VCaP (cell line): ENCODE results near the gene CCDC66.

Source experiments
- H3K27ac ChIP-seq: fragments of 450-650 bp; 2 replicates; pipeline ENCODE4 v1.5.1; 2017
- TF ChIP-seq, protein P1 (sequence below): fragments of 450-650 bp; conservative IDR thresholded peaks from 2 replicates; pipeline ENCODE4 v1.5.1; 2017; ENCODE audit warnings: mild to moderate bottlenecking, moderate library complexity

CCDC66 gene

DNA sequence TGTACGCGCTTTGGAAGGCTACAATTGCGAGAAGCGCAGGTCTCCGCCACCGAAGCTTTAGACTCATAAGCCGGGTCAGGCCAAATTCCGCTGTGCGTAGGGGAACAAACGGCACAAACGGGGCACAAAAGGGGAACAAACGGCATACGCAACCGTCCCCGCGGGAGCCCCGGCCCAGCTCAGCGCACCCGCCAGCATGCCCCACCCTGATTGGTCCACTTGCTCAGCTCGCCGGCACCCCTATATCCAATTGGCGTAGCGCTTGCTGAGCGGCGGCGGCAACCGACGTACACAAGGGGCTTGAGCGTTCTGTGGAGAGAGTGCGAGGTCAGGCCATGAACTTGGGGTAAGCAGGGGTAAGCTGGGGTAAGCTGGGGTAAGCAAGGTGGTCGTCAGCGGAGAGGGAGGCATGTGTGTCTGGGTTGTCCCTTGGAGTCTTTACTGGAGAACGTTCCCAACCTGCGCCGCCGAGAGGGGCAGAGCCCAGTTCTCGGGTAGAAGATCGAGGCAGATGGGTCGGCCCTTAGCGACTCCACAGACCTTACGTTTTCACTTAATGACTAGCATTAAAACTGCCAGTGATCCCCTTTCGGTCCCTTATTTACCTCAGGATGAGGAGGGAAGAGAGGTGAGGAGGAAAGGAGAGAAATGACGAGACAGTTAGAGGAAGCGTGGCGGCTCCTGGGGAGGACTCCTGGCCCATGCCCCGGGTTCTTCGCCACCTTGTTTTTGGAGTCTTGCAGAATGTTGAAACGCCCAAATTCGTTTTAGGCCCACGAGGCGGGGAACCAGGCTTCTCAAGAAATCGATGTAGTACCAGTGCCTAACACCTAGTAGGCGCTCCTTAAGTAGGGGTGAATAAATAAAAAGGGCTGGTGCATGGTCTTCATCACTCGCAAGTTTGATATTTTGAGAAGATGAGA is at the start of gene CCDC66:
Gene CCDC66, plus strand, starts transcription at position 268 of the 923 bp plus-strand sequence. Its CDS starts 68 bp downstream, at position 336.
- TF ChIP-seq, protein P1, sequence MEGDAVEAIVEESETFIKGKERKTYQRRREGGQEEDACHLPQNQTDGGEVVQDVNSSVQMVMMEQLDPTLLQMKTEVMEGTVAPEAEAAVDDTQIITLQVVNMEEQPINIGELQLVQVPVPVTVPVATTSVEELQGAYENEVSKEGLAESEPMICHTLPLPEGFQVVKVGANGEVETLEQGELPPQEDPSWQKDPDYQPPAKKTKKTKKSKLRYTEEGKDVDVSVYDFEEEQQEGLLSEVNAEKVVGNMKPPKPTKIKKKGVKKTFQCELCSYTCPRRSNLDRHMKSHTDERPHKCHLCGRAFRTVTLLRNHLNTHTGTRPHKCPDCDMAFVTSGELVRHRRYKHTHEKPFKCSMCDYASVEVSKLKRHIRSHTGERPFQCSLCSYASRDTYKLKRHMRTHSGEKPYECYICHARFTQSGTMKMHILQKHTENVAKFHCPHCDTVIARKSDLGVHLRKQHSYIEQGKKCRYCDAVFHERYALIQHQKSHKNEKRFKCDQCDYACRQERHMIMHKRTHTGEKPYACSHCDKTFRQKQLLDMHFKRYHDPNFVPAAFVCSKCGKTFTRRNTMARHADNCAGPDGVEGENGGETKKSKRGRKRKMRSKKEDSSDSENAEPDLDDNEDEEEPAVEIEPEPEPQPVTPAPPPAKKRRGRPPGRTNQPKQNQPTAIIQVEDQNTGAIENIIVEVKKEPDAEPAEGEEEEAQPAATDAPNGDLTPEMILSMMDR: peak; percentile 81
- peak within 1 kb of the TSS; percentile 75 for H3K27ac ChIP-seq

- TF ChIP-seq, protein P1: no peak
- no peak overlapping the region for H3K27ac ChIP-seq
These were observed 37.3 kb upstream of the CCDC66 start for GRCh38 chr3:56519641-56520040.

DNA sequence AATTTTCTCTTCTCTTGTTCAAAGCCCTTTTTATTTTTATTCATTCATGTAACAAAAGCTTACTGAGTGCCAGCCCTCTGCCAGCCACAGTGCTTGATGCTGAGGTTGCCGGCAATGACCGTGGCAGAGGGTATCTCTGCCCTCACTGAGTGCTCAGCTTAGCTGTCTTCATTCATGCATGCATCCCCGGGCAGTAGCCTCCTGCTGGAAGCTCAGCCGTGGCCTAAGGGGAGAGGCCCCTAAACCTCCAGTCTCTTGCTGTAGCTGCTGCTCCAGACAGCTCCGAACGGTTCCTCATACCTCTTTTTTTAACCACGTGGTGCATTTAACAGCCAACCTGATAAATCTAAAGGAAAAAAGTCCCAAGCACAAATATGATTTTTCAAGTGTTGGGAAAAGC is 34.6 kb upstream of the CCDC66 start:
- TF ChIP-seq, protein P1: no peak
- no peak overlapping the region for H3K27ac ChIP-seq

GRCh38 chr3:56525291-56525690 is 31.7 kb upstream of the CCDC66 start:
- TF ChIP-seq, protein P1: no peak
- no peak overlapping the region for H3K27ac ChIP-seq

DNA sequence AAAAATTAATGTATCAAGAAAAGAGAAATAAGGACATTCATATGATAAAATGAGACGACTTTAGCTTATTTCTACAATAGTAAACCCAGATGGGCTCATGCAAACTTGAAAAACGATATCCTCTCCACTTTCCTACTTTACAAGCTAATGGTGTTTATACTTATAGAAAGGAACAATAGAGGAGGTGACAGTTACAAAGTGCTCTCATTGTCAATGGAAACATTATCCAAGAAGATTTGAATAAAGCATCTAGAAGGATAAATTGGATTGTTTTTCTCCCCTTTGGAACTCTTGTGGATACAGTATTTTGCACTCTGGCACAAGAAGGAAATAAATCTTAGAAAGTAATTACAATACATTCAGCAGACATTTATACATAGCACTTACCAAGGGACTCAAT is 20.2 kb upstream of the CCDC66 start:
- TF ChIP-seq, protein P1: no peak
- H3K27ac ChIP-seq: no peak overlapping the region

DNA sequence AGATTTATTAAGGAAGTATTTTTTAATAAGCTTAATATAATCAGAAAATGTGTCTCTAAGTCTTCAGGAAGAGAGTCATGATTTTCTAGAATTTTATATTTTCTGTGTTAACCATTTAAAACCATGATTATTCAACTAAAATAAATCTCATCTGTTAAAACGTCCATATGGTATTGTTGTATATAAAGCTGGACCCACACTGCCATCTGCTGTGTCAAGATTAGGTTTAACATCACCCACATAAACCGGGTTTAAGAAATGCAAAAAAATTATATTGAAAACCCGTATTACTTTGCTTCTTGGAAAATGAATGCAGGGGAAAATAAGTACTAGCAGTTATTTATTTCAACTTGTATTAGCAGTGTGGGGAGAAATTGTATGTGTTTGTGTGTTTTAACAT is 9.5 kb upstream of the CCDC66 start:
- TF ChIP-seq, protein P1: peak; percentile 70
- no peak overlapping the region for H3K27ac ChIP-seq

DNA sequence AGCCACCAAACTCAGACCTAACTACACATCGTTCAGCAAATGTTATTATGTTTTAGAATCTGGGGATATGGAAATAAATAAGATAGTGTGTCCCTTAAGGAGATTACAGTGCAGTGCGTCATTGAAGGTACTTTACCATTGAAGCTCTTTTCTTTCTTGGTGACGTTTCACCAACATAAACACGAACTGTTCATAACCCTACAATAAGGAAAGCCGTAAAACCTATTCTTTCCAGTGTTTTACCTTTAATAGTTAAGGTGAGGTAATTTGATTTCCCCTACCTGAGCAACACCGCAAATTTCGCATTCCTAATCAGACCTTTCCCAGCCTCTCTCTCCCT is 826 bp downstream of the CCDC66 start:
- TF ChIP-seq, protein P1: peak; percentile 29
- peak overlapping the region; percentile 75 for H3K27ac ChIP-seq
